ENCODE data around the gene TRIM28.
"Not testable (repeated sequence)": the region's sequence is repeated elsewhere in the genome, so short reads cannot be mapped to it uniquely, and the experiment has no call there.

Gene TRIM28

DNA sequence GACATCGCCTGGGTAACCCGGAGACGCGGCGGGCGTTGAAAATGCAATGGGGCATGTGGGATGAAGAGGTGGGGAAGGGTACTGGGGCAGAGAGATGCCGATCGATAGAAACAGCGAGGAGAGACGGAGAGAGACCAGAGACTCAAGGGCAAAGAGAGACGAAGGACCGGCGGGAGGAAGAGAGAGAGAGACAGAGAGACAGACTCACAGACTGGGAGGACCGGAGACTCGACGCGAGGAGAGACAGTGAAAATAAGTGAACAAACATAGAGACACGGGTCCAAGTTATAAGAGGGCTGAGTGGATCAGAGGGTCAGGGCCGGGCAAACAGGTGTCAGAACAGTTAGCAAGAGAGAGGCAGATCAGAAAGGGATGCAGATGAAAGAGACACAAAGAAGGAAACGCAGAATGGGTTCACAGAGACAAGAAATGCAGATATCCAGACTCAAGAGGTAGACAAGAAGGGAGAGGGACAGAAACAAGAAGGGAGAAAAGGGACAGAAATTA lies 29.8 kb downstream of the TRIM28 start:
- in situ Hi-C loops (cut with MboI; ENCODE audit: low sequenced_read_pairs), result no loop called here

GRCh38 chr19:58575183-58576041 lies 31.5 kb downstream of the TRIM28 start:
- in situ Hi-C loops (cut with MboI; ENCODE audit: low sequenced_read_pairs), result no loop called here

DNA sequence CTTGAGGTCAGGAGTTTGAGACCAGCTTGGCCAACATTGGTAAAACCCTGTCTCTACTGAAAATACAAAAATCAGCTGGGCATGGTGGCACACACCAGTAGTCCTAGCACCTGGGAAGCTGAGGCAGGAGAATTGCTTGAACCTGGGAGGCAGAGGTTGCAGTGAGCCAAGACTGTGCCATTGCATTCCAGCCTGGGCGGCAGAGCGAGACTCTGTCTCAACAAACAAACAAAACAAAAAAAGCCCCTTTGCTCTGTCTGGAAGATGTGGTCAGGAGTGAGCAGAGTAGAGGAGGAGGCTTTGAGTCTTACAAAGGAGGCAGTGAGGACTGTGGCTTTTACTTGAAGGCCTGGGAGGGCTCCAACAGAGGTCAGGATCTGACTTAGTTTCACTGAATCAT lies 33.7 kb downstream of the TRIM28 start:
- in situ Hi-C loops (cut with MboI; ENCODE audit: low sequenced_read_pairs), result not testable (repeated sequence)

DNA sequence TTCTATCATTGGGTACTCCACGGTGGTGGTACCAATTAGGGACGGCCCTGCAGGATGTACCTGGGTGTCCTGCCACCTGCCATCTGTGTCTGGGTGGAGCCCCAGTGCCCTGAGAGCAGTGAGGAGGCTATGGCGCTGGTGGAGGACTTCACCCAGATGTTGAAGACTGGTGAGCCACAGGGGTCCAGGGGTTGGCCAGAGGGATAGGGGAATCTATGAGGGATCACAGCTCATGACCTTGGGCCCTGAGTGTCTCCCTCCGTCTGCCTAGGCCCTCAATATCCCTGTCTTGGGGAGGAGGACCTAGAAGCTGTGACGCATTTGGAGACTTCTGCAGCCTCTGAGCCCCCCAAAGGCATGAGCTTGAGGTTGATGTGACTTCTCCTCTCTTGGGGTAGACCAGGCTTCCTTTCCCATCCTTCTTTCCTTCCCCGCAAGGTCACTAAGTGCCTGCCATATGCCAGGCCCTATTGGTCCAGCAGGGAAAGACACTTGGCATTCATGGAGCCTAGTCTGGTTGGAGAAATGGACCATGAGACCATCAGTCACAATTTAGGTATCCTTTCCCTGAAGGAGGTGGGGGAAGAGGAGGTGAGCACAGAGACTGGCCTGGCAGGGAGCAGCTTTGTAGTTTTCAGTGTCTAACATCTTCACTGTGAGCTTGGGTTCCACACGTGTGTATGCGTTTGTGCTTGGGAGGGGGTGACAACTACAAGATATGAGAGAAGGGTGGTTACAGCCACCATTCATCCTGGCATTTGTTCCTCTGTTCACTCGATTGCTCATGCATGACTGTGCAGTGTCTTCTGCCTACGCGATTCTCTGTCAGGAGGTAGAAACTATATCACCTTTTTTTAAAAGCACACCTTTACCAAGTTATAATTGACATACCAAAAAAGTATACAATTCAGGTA lies 34.4 kb downstream of the TRIM28 start:
- in situ Hi-C loops (cut with MboI; ENCODE audit: low sequenced_read_pairs), result no loop called here

DNA sequence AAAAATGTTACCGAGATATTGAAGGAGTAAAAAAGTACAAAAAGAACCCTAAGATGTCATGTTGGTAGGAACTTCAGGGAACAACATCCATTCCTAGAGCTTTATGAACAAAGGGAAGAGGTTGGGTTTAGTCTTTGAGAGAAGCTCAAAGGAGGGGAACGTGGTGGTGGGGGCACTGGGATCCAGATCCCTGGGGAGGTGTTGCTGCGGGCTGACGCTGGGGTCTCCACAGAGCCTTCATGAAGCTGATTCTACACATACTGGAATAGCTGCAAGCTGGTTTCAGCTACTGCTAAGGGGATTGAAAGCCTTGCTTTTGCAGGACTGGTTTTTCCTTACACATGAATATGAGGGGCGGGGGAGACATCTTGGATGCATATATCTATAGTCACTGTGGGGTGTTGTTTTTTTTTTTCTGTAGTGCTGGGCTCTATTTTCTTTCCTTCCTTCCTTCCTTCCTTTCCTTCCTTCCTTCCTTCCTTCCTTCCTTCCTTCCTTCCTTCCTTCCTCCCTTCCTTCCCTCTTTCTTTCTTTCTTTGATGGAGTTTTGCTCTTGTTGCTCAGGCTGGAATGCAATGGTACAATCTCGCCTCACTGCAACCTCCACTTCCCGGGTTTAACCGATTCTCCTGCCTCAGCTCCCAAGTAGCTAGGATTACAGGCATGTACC lies 35.7 kb downstream of the TRIM28 start:
- in situ Hi-C loops (cut with MboI; ENCODE audit: low sequenced_read_pairs), result no loop called here

- in situ Hi-C loops (cut with MboI; ENCODE audit: low sequenced_read_pairs), result no loop called here
Measured at GRCh38 chr19:58581227-58582141, 37.6 kb downstream of the TRIM28 start.

- in situ Hi-C loops (cut with MboI; ENCODE audit: low sequenced_read_pairs), result no loop called here
Measured at GRCh38 chr19:58582985-58583384, 39.1 kb downstream of the TRIM28 start.

- in situ Hi-C loops (cut with MboI; ENCODE audit: low sequenced_read_pairs), result no loop called here
Measured at GRCh38 chr19:58584498-58585441, 40.9 kb downstream of the TRIM28 start.

GRCh38 chr19:58585442-58586132 lies 41.7 kb downstream of the TRIM28 start:
- in situ Hi-C loops (cut with MboI; ENCODE audit: low sequenced_read_pairs), result no loop called here

GRCh38 chr19:58586133-58586765 lies 42.4 kb downstream of the TRIM28 start:
- in situ Hi-C loops (cut with MboI; ENCODE audit: low sequenced_read_pairs), result no loop called here
